WTC11 (cell line): ENCODE results near the gene COLQ. TPM values are rescaled to one million over a fixed set of nuclear protein-coding genes. Genes with fewer than 3 reads are reported as not detected.
"Not testable (repeated sequence)": the region's sequence is repeated elsewhere in the genome, so short reads cannot be mapped to it uniquely, and the experiment has no call there.

ENCODE experiments used
- ATAC-seq: fragments of 200-7000 bp; cut with Tn5 transposase; 2 replicates; pipeline ENCODE4 v1.10.0; 2021; ENCODE audit warnings: mild to moderate bottlenecking, moderate library complexity
- CTCF ChIA-PET: fragments of 300-600 bp; sonication (Branson Sonifier 250); formaldehyde crosslinking; loops from one replicate; lab custom pipeline; 2021; ENCODE audit warnings: antibody characterized with exemption; lab: Charles Lee
- POLR2A ChIA-PET: fragments of 350-600 bp; sonication (Branson Sonifier 250); formaldehyde crosslinking; loops from one replicate; lab custom pipeline; 2021; ENCODE audit warnings: antibody characterized with exemption; lab: Charles Lee
- DNase-seq: peaks from one replicate; pipeline ENCODE4 v3.0.0; 2021; ENCODE audit warnings: low spot score
- H3K27ac Mint-ChIP-seq: 2 replicates; pipeline ENCODE4 v1.8.0; 2021; ENCODE audit warnings: mixed read lengths
- H3K27me3 Mint-ChIP-seq: 2 replicates; pipeline ENCODE4 v1.8.0; 2021; ENCODE audit warnings: low read depth, mild to moderate bottlenecking, moderate library complexity, mixed read lengths
- H3K36me3 Mint-ChIP-seq: 2 replicates; pipeline ENCODE4 v1.8.0; 2021; ENCODE audit warnings: mixed read lengths
- H3K4me1 Mint-ChIP-seq: 2 replicates; pipeline ENCODE4 v1.8.0; 2022; ENCODE audit warnings: mixed read lengths
- H3K4me3 Mint-ChIP-seq: 2 replicates; pipeline ENCODE4 v1.8.0; 2021; ENCODE audit warnings: mild to moderate bottlenecking, moderate library complexity, mixed read lengths
- H3K9me3 Mint-ChIP-seq: 2 replicates; pipeline ENCODE4 v1.8.0; 2021; ENCODE audit warnings: mixed read lengths
- ATF1 ChIP-seq: sonication (generic); formaldehyde crosslinking; IDR thresholded peaks from 2 replicates; pipeline ENCODE4 v1.8.1; 2023; ENCODE audit warnings: mild to moderate bottlenecking, moderate library complexity, missing genetic modification reagents
- ATF2 ChIP-seq: sonication (generic); formaldehyde crosslinking; IDR thresholded peaks from 2 replicates; pipeline ENCODE4 v1.8.1; 2022; ENCODE audit warnings: low read depth, missing genetic modification reagents, borderline replicate concordance
- CREB1 ChIP-seq: sonication (generic); formaldehyde crosslinking; IDR thresholded peaks from 2 replicates; pipeline ENCODE4 v1.8.0; 2023; ENCODE audit warnings: mild to moderate bottlenecking, missing genetic modification reagents
- ELF4 ChIP-seq: sonication (generic); formaldehyde crosslinking; IDR thresholded peaks from 2 replicates; pipeline ENCODE4 v1.8.1; 2022; ENCODE audit warnings: low read depth, mild to moderate bottlenecking, moderate library complexity, missing genetic modification reagents
- ESRRA ChIP-seq: sonication (generic); formaldehyde crosslinking; IDR thresholded peaks from 2 replicates; pipeline ENCODE4 v1.8.1; 2022; ENCODE audit warnings: mild to moderate bottlenecking, missing genetic modification reagents, borderline replicate concordance
- FOXJ3 ChIP-seq: sonication (generic); formaldehyde crosslinking; IDR thresholded peaks from 2 replicates; pipeline ENCODE4 v1.9.0; 2021; ENCODE audit warnings: missing genetic modification reagents, mild to moderate bottlenecking, borderline replicate concordance
- FOXK1 ChIP-seq: sonication (generic); formaldehyde crosslinking; IDR thresholded peaks from 2 replicates; pipeline ENCODE4 v1.8.0; 2022; ENCODE audit warnings: mild to moderate bottlenecking, moderate library complexity, missing genetic modification reagents
- GRHL2 ChIP-seq: fragments of 250-450 bp; sonication (Bioruptor Pico); IDR thresholded peaks from 2 replicates; pipeline ENCODE4 v1.8.0; 2022; ENCODE audit warnings: mild to moderate bottlenecking, moderate library complexity; ENCODE audit not compliant: insufficient replicate concordance, severe bottlenecking
- HMGXB4 ChIP-seq: sonication (generic); formaldehyde crosslinking; IDR thresholded peaks from 2 replicates; pipeline ENCODE4 v1.8.1; 2023; ENCODE audit warnings: mild to moderate bottlenecking, moderate library complexity, missing genetic modification reagents
- NFATC4 ChIP-seq: fragments of 250-450 bp; sonication (Bioruptor Pico); IDR thresholded peaks from 2 replicates; pipeline ENCODE4 v1.9.0; 2021; ENCODE audit warnings: mild to moderate bottlenecking
- NFYB ChIP-seq: sonication (generic); formaldehyde crosslinking; conservative IDR thresholded peaks from 2 replicates; pipeline ENCODE4 v1.8.0; 2022; ENCODE audit warnings: low read depth, missing genetic modification reagents
- NR1H2 ChIP-seq: sonication (generic); formaldehyde crosslinking; IDR thresholded peaks from 2 replicates; pipeline ENCODE4 v1.9.0; 2021; ENCODE audit warnings: mild to moderate bottlenecking, moderate library complexity, missing genetic modification reagents
- PREB ChIP-seq: sonication (generic); formaldehyde crosslinking; IDR thresholded peaks from 2 replicates; pipeline ENCODE4 v1.8.1; 2022; ENCODE audit warnings: mild to moderate bottlenecking, missing genetic modification reagents, moderate library complexity, borderline replicate concordance
- RORB ChIP-seq: fragments of 250-450 bp; sonication (Bioruptor Pico); IDR thresholded peaks from 2 replicates; pipeline ENCODE4 v1.9.0; 2021; ENCODE audit warnings: mild to moderate bottlenecking
- TEAD4 ChIP-seq: sonication (generic); formaldehyde crosslinking; IDR thresholded peaks from 2 replicates; pipeline ENCODE4 v1.8.0; 2022; ENCODE audit warnings: mild to moderate bottlenecking, missing genetic modification reagents
- ZBTB43 ChIP-seq: sonication (generic); formaldehyde crosslinking; IDR thresholded peaks from 2 replicates; pipeline ENCODE4 v1.8.1; 2023; ENCODE audit warnings: mild to moderate bottlenecking, missing genetic modification reagents
- ZNF219 ChIP-seq: sonication (generic); formaldehyde crosslinking; IDR thresholded peaks from 2 replicates; pipeline ENCODE4 v1.8.0; 2023; ENCODE audit warnings: missing genetic modification reagents, mild to moderate bottlenecking, borderline replicate concordance
- ZNF317 ChIP-seq: sonication (generic); formaldehyde crosslinking; IDR thresholded peaks from 2 replicates; pipeline ENCODE4 v1.8.1; 2023; ENCODE audit warnings: low read depth, mild to moderate bottlenecking, moderate library complexity, missing genetic modification reagents, borderline replicate concordance
- ZNF425 ChIP-seq: fragments of 250-450 bp; sonication (Bioruptor Pico); conservative IDR thresholded peaks from 2 replicates; pipeline ENCODE4 v1.9.0; 2021; ENCODE audit warnings: mild to moderate bottlenecking
- ZNF512 ChIP-seq: sonication (generic); formaldehyde crosslinking; IDR thresholded peaks from 2 replicates; pipeline ENCODE4 v1.8.1; 2022; ENCODE audit warnings: missing genetic modification reagents, borderline replicate concordance
- ZSCAN18 ChIP-seq: fragments of 250-450 bp; sonication (Bioruptor Pico); IDR thresholded peaks from 2 replicates; pipeline ENCODE4 v2.1.2; 2022; ENCODE audit warnings: mild to moderate bottlenecking, moderate library complexity
- total RNA-seq: library from RNA; stranded (reverse); gene quantifications from 3 replicates; pipeline ENCODE4 v1.2.3, GENCODE V29; 2021

COLQ gene
- total RNA-seq, 1 experiment from 2014 or later: 2.2 TPM

GRCh38 chr3:15535732-15536131 lies 14.2 kb upstream of the COLQ start:
- CTCF ChIA-PET: interaction anchor here (0.8 kb wide), 1 partner anchor 9 kb away, joined by 6 read pairs; no protein-coding TSS in a partner anchor
- TF ChIP-seq NFATC4 (CRISPR knock-in tag) (no peak), ZNF317 (CRISPR knock-in tag) (no peak), ATF2 (no peak), ATF1 (no peak), ZNF219 (CRISPR knock-in tag) (no peak), ELF4 (no peak), ESRRA (CRISPR knock-in tag) (no peak), FOXJ3 (no peak)
- Mint-ChIP-seq H3K4me3 (no peak overlapping the region), H3K27me3 (no peaks in the 10 kb centered on the region), H3K27ac (no peak overlapping the region), H3K4me1 (no peaks in the 10 kb centered on the region), H3K9me3 (no peaks in the 10 kb centered on the region), H3K36me3 (no peaks in the 10 kb centered on the region)
- DNase-seq: no peak
- no peak for ATAC-seq
- POLR2A ChIA-PET: no interaction called here

- CTCF ChIA-PET: interaction anchor here (0.6 to 1.0 kb wide), 2 partner anchors 13 to 845 kb away, joined by 3 to 4 read pairs; no protein-coding TSS in a partner anchor
- H3K4me3 Mint-ChIP-seq, H3K27me3 Mint-ChIP-seq, DNase-seq, H3K4me1 Mint-ChIP-seq, ATAC-seq, H3K36me3 Mint-ChIP-seq, POLR2A ChIA-PET, H3K27ac Mint-ChIP-seq, H3K9me3 Mint-ChIP-seq: not testable (repeated sequence)
Observed at GRCh38 chr3:15532614-15533013, 11.1 kb upstream of the COLQ start.

GRCh38 chr3:15531346-15531745 lies 9.8 kb upstream of the COLQ start:
- POLR2A ChIA-PET: no interaction called here
- CTCF ChIA-PET: no interaction called here
- TF ChIP-seq NFYB (CRISPR knock-in tag): no peak
- TF ChIP-seq RORB (CRISPR knock-in tag): no peak
- TF ChIP-seq NR1H2 (CRISPR knock-in tag): no peak
- no peak for TF ChIP-seq NFATC4 (CRISPR knock-in tag)
- no peak for TF ChIP-seq PREB (CRISPR knock-in tag)
- TF ChIP-seq TEAD4: no peak
- no peak for TF ChIP-seq ZSCAN18 (CRISPR knock-in tag)
- no peak for TF ChIP-seq ZNF512 (CRISPR knock-in tag)
- no peak for TF ChIP-seq GRHL2
- TF ChIP-seq ZNF425: no peak
- no peak for TF ChIP-seq ATF1
- no peak for TF ChIP-seq ZBTB43 (CRISPR knock-in tag)
- TF ChIP-seq CREB1: no peak
- no peak for TF ChIP-seq FOXK1 (CRISPR knock-in tag)
- no peak for TF ChIP-seq HMGXB4 (CRISPR knock-in tag)
- Mint-ChIP-seq H3K27me3 (no peaks in the 10 kb centered on the region), H3K27ac (no peak overlapping the region), H3K4me3 (no peak overlapping the region), H3K9me3 (no peaks in the 10 kb centered on the region), H3K4me1 (peaks cover 9% of the 10 kb centered on the region), H3K36me3 (no peaks in the 10 kb centered on the region)
- no peak for ATAC-seq
- no peak for DNase-seq
